Endodermal cell (in vitro differentiated cells): ENCODE results near the gene SUPT3H. TPM values are rescaled to one million over a fixed set of nuclear protein-coding genes. Genes with fewer than 3 reads are reported as not detected.

ENCODE experiments used
- DNase-seq: peaks from one replicate; pipeline ENCODE4 v3.0.0-alpha.2; 2017
- H3K27ac ChIP-seq: 2 replicates; pipeline ENCODE4 v1.5.1; 2013; ENCODE audit warnings: mild to moderate bottlenecking, low read depth, low read length, moderate library complexity
- H3K27me3 ChIP-seq: 2 replicates; pipeline ENCODE4 v1.6.1; 2013; ENCODE audit warnings: mild to moderate bottlenecking, low read length, moderate library complexity; ENCODE audit not compliant: insufficient read depth, control insufficient read depth, poor library complexity, severe bottlenecking
- H3K36me3 ChIP-seq: 2 replicates; pipeline ENCODE4 v1.7.0; 2013; ENCODE audit warnings: mild to moderate bottlenecking, low read length, moderate library complexity; ENCODE audit not compliant: control insufficient read depth, insufficient read depth
- H3K4me1 ChIP-seq: one replicate; pipeline ENCODE4 v1.7.0; 2013; ENCODE audit warnings: low read length; ENCODE audit not compliant: control insufficient read depth, insufficient read depth
- H3K4me3 ChIP-seq: 2 replicates; pipeline ENCODE4 v1.5.1; 2013; ENCODE audit warnings: mild to moderate bottlenecking, low read length, moderate library complexity
- H3K9ac ChIP-seq: 2 replicates; pipeline ENCODE4 v1.6.1; 2013; ENCODE audit warnings: mild to moderate bottlenecking, low read length, moderate library complexity; ENCODE audit not compliant: poor library complexity, severe bottlenecking; ENCODE audit errors: extremely low read depth
- H3K9me3 ChIP-seq: 2 replicates; pipeline ENCODE4 v1.6.1; 2013; ENCODE audit warnings: mild to moderate bottlenecking, low read length, moderate library complexity; ENCODE audit not compliant: control insufficient read depth
- H3K27ac Mint-ChIP-seq: 2 replicates; pipeline ENCODE4 v1.8.0; 2020; ENCODE audit warnings: mixed read lengths
- H3K27me3 Mint-ChIP-seq: 2 replicates; pipeline ENCODE4 v1.8.0; 2021; ENCODE audit warnings: mild to moderate bottlenecking, mixed read lengths; ENCODE audit not compliant: insufficient read depth
- H3K36me3 Mint-ChIP-seq: 2 replicates; pipeline ENCODE4 v1.8.0; 2020; ENCODE audit warnings: low read depth, mixed read lengths
- H3K4me1 Mint-ChIP-seq: 2 replicates; pipeline ENCODE4 v1.8.0; 2020; ENCODE audit warnings: mixed read lengths
- H3K4me3 Mint-ChIP-seq: 2 replicates; pipeline ENCODE4 v1.8.0; 2020; ENCODE audit warnings: mild to moderate bottlenecking, moderate library complexity, mixed read lengths
- H3K9me3 Mint-ChIP-seq: 2 replicates; pipeline ENCODE4 v1.8.0; 2020; ENCODE audit warnings: mild to moderate bottlenecking, mixed read lengths
- WGBS, 2 experiments: methylation state at CpG; one replicate each; pipeline versions ENCODE4 v1.1.5 to v1.1.7; 2013; ENCODE audit warnings: missing lambda C conversion rate in 2 of 2, mixed read lengths in 1 of 2; ENCODE audit not compliant: insufficient coverage in 1 of 2, insufficient read length in 1 of 2; 5-methylcytosine and 5-hydroxymethylcytosine counted together
- total RNA-seq, 2 donors: library from RNA; stranded (reverse); fragmentation: NEBNext Ultra II Directional in 1 of 2; extraction: Animal tissue kit (Norgen Biotek cat#: 25700) in 1 of 2; gene quantifications; 2 replicates in 1 of 2; 3 replicates in 1 of 2; pipeline ENCODE4 v1.2.1, GENCODE V29; 2021
- TF ChIP-seq, protein P1 (sequence below): fragments of 200-600 bp; sonication (generic); conservative IDR thresholded peaks from 2 replicates; pipeline ENCODE4 v1.5.0; 2021; ENCODE audit warnings: antibody characterized with exemption, mild to moderate bottlenecking

Gene SUPT3H
- total RNA-seq, 2 donors from 2014 or later: 32.4 to 34.7 TPM

DNA sequence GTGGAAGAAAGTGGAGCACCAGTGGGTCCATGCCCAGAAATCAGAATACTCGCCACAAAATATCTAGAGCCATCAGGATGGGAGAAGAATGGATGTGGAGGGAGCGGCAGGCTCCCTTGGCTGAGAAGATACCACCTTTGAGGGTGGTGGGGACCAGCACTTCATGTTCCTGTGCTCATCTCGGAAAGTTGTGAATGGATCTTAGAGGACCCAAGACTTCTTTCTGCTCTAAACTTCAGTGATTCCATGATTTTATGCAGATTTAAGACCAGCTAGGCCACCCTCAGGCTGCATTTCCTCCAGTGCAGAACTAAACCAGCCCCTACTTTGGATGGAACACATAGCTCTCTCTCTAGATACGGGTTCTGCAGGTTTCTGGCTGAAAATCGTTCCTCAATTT, 573.7 kb downstream of the SUPT3H start:
- Histone ChIP-seq H3K27me3 (no peaks in the 10 kb centered on the region), H3K9ac (no peak overlapping the region), H3K9me3 (no peaks in the 10 kb centered on the region), H3K4me3 (no peak overlapping the region), H3K4me1 (peaks cover 7% of the 10 kb centered on the region), H3K27ac (no peak overlapping the region), H3K36me3 (no peaks in the 10 kb centered on the region)
- Mint-ChIP-seq H3K27me3 (peaks cover 2% of the 10 kb centered on the region), H3K36me3 (no peaks in the 10 kb centered on the region), H3K9me3 (no peaks in the 10 kb centered on the region), H3K4me3 (no peak overlapping the region), H3K4me1 (peaks cover 28% of the 10 kb centered on the region), H3K27ac (no peak overlapping the region)
- WGBS, 2 experiments: 94 to 95% methylated on average over 4 to 5 of the region's 5 CpGs
- TF ChIP-seq, protein P1, sequence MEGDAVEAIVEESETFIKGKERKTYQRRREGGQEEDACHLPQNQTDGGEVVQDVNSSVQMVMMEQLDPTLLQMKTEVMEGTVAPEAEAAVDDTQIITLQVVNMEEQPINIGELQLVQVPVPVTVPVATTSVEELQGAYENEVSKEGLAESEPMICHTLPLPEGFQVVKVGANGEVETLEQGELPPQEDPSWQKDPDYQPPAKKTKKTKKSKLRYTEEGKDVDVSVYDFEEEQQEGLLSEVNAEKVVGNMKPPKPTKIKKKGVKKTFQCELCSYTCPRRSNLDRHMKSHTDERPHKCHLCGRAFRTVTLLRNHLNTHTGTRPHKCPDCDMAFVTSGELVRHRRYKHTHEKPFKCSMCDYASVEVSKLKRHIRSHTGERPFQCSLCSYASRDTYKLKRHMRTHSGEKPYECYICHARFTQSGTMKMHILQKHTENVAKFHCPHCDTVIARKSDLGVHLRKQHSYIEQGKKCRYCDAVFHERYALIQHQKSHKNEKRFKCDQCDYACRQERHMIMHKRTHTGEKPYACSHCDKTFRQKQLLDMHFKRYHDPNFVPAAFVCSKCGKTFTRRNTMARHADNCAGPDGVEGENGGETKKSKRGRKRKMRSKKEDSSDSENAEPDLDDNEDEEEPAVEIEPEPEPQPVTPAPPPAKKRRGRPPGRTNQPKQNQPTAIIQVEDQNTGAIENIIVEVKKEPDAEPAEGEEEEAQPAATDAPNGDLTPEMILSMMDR: no peak
- DNase-seq: no peak

DNA sequence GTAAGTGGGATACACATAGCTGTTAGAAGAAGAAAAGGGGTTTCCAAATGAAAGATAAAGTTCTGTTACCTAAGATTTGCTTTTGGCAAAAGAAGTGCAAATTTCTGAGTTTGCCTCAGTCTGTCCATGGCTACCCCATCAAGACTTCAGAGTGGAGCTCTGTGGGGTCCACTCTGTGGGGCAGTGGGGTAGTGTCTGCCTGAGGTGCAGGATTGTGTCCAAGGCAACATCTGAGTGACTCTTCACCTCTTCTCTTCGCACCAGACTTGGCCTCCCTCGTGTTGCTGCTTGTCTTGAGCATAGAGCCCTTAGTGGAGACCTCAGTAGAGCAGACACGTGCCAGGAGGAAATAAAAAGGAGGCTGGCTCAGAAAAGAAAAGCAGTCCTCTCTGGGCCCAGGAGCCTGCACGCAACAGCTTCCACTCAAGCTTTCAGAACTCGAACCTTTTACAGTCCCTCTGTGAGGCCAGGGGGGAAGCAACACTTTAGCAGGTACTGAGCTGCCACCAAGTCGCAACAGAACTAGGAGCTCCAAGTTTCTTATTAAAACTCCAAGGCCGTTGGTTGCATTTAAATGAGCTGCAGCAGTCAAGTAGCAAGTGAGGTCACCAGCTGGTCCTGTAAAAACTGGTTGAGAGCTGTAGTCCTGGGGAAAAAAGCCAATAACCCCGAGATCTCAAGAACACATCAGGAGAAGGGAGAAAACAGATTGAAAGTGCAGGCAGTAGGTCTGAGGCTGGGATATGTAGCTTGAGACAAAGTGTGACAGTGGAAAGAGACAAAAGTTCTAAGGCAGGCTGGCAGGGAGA, 576.7 kb downstream of the SUPT3H start:
- 91 to 98% methylated on average over 5 to 8 of the region's 8 CpGs for WGBS, 2 experiments

DNA sequence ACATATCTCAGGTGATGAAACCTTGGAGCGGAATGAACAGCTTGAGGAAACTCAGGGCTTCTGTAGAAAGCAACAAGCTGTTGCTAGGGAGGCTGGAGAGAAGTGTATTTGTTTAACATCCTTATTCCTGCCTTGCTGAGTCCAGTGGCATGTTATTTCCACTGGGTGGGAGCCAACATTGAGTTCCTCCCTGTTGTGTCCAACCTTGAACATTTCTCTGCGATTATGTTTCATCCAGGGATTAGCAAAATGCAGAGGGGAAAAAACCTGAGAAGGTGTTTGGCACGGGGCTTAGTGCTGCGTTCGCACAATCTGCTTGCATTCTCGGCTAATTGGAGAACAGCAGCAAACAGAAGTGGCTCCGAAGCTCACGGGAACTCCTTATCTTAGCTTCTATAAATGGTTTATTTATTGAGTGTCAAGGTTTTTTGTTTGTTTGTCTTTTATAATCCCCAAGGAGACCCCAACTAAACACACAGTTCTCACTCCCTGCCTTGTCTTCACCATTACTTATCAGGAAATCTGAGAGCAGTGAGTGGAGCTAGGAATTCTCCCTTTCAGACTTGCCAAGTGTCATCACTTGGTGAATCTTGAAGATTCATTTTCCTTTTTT, 577.5 kb downstream of the SUPT3H start:
- no peak overlapping the region for H3K27ac Mint-ChIP-seq
- peaks cover 17% of the 10 kb centered on the region for H3K4me1 Mint-ChIP-seq
- no peak for DNase-seq
- H3K9me3 Mint-ChIP-seq: no peaks in the 10 kb centered on the region
- no peak overlapping the region for H3K9ac ChIP-seq
- no peak overlapping the region for H3K4me3 Mint-ChIP-seq
- H3K27me3 ChIP-seq: no peaks in the 10 kb centered on the region
- no peaks in the 10 kb centered on the region for H3K36me3 Mint-ChIP-seq
- WGBS, 2 experiments: 81 to 90% methylated on average over 4 to 8 of the region's 8 CpGs
- H3K27me3 Mint-ChIP-seq: peaks cover 2% of the 10 kb centered on the region
- peaks cover 9% of the 10 kb centered on the region for H3K9me3 ChIP-seq
- no peak overlapping the region for H3K27ac ChIP-seq
- H3K4me3 ChIP-seq: no peak overlapping the region
- H3K36me3 ChIP-seq: no peaks in the 10 kb centered on the region
- TF ChIP-seq, protein P1: no peak
- peaks cover 7% of the 10 kb centered on the region for H3K4me1 ChIP-seq

More for the DNA sequence above, 576.7 kb downstream of the SUPT3H start:
- Mint-ChIP-seq H3K27ac (no peak overlapping the region), H3K4me1 (peaks cover 20% of the 10 kb centered on the region), H3K27me3 (peaks cover 2% of the 10 kb centered on the region), H3K9me3 (no peaks in the 10 kb centered on the region), H3K4me3 (no peak overlapping the region), H3K36me3 (no peaks in the 10 kb centered on the region)
- Histone ChIP-seq H3K36me3 (no peaks in the 10 kb centered on the region), H3K9ac (no peak overlapping the region), H3K27ac (no peak overlapping the region), H3K4me1 (peaks cover 7% of the 10 kb centered on the region), H3K9me3 (peaks cover 3% of the 10 kb centered on the region), H3K27me3 (no peaks in the 10 kb centered on the region), H3K4me3 (no peak overlapping the region)
- no peak for DNase-seq
- TF ChIP-seq, protein P1: no peak
